PC-3 (cell line): ENCODE measurements around the gene MYO10. TPM values are rescaled to one million over a fixed set of nuclear protein-coding genes. Genes with fewer than 3 reads are reported as not detected.
A peak's percentile ranks its signal among the peaks of the same experiment; 100 is the strongest.

Experiments
- ATAC-seq: fragments of 200-7000 bp; cut with Tn5 transposase; 2 replicates; pipeline ENCODE4 v1.9.1; 2020; ENCODE audit warnings: mild to moderate bottlenecking, moderate library complexity
- BruUV-seq: library from RNA; stranded (reverse); fragments of 400-500 nt; replicated peaks from 2 replicates; lab custom pipeline; 2021; lab: Mats Ljungman, UMichigan
- CTCF ChIA-PET: fragments of 300-600 bp; sonication (Branson Sonifier 250); formaldehyde crosslinking; loops from one replicate; lab custom pipeline; 2022; ENCODE audit warnings: antibody characterized with exemption; lab: Charles Lee
- POLR2A ChIA-PET: fragments of 300-600 bp; sonication (Branson Sonifier 250); formaldehyde crosslinking; loops from one replicate; lab custom pipeline; 2022; ENCODE audit warnings: antibody characterized with exemption; ENCODE audit not compliant: unreplicated experiment; lab: Charles Lee
- DNase-seq: peaks from one replicate; pipeline ENCODE4 v3.0.0-alpha.2; 2015
- H2AFZ ChIP-seq: fragments of 300-600 bp; sonication (generic); 2 replicates; pipeline ENCODE4 v1.6.0; 2016; ENCODE audit warnings: antibody characterized with exemption, low read length
- H3F3A ChIP-seq: fragments of 300-600 bp; sonication (generic); one replicate; pipeline ENCODE4 v1.6.0; 2017; ENCODE audit warnings: antibody characterized with exemption, low read length, control low read depth, mild to moderate bottlenecking; ENCODE audit not compliant: unreplicated experiment
- H3K27ac ChIP-seq: fragments of 300-600 bp; sonication (generic); 2 replicates; pipeline ENCODE4 v1.5.1; 2016; ENCODE audit warnings: mild to moderate bottlenecking, low read length
- H3K27me3 ChIP-seq: fragments of 300-600 bp; sonication (generic); 2 replicates; pipeline ENCODE4 v1.6.1; 2016; ENCODE audit warnings: low read length, mixed read lengths
- H3K36me3 ChIP-seq: fragments of 300-600 bp; sonication (generic); 2 replicates; pipeline ENCODE4 v1.6.1; 2016; ENCODE audit warnings: low read depth, mixed run types, low read length, mixed read lengths
- H3K4me1 ChIP-seq: fragments of 300-600 bp; sonication (generic); 2 replicates; pipeline ENCODE4 v1.5.1; 2016; ENCODE audit warnings: low read length; ENCODE audit not compliant: insufficient read depth
- H3K4me2 ChIP-seq: fragments of 300-600 bp; sonication (generic); 2 replicates; pipeline ENCODE4 v1.6.0; 2016; ENCODE audit warnings: low read length
- H3K4me3 ChIP-seq: fragments of 300-600 bp; sonication (generic); 2 replicates; pipeline ENCODE4 v1.5.1; 2016; ENCODE audit warnings: mild to moderate bottlenecking, low read length, mixed read lengths
- H3K79me2 ChIP-seq: fragments of 300-600 bp; sonication (generic); 2 replicates; pipeline ENCODE4 v1.6.1; 2017; ENCODE audit warnings: low read length, mixed read lengths
- H3K9ac ChIP-seq: fragments of 300-600 bp; sonication (generic); 2 replicates; pipeline ENCODE4 v1.6.0; 2016; ENCODE audit warnings: mild to moderate bottlenecking, low read length
- H3K9me2 ChIP-seq: fragments of 300-600 bp; sonication (generic); replicated peaks from 2 replicates; pipeline ENCODE4 v1.6.1; 2016; ENCODE audit warnings: mixed run types, low read length, mixed read lengths
- H3K9me3 ChIP-seq: fragments of 300-600 bp; sonication (generic); 2 replicates; pipeline ENCODE4 v1.6.1; 2016; ENCODE audit warnings: low read length, mixed read lengths
- H4K20me1 ChIP-seq: fragments of 300-600 bp; sonication (generic); 2 replicates; pipeline ENCODE4 v1.6.1; 2016; ENCODE audit warnings: low read length, mixed read lengths
- EZH2 ChIP-seq: fragments of 300-600 bp; sonication (generic); IDR thresholded peaks from one replicate; pipeline ENCODE4 v1.6.1; 2017; ENCODE audit warnings: antibody characterized with exemption, mild to moderate bottlenecking, low read length; ENCODE audit not compliant: unreplicated experiment
- EZH2phosphoT487 ChIP-seq: fragments of 300-600 bp; sonication (generic); IDR thresholded peaks from 2 replicates; pipeline ENCODE4 v1.6.1; 2018; ENCODE audit warnings: mild to moderate bottlenecking, antibody characterized with exemption, low read length, borderline replicate concordance
- intact Hi-C: fragments of 100-400 bp; cut with micrococcal nuclease; formaldehyde crosslinking; loops from 2 replicates; pipeline ENCODE4 v1.9.0; 2023
- total RNA-seq: library from RNA; depleted of rRNA; stranded (reverse); fragments of >200 nt; gene quantifications from 2 replicates; pipeline ENCODE4 v1.2.3, GENCODE V29; 2014
- TF ChIP-seq, protein P1 (sequence below): fragments of 300-600 bp; sonication (generic); conservative IDR thresholded peaks from 2 replicates; pipeline ENCODE4 v1.5.1; 2017; ENCODE audit warnings: antibody characterized with exemption, low read depth, mild to moderate bottlenecking, low read length

MYO10 gene
- total RNA-seq, 1 experiment from 2014 or later, result 52.3 TPM

DNA sequence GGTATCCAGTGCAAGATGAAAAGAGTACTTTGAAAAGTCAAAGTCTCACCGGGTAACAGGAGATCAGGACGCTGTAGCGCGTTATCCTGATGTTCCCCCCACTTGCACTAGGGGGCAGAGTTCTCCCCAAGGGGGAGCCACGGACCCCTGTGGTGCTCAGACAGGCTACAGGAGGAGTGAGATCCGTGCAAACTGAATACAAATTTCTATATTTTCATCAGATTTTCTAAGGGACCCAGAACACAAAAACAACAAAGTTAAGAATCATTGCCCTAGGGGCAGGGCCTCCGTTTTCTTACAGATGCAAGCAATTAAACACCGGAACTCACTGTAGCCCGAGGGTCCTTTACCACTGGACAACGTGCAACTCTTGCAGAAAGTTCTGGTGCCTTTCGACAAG is 2.0 kb downstream of the MYO10 start:
- Histone ChIP-seq H3K9me3 (no peaks in the 10 kb centered on the region), H3K27ac (peak overlapping the region; percentile 62; the same call in 1 of the 2 replicates), H3K36me3 (no peaks in the 10 kb centered on the region), H3K9ac (peak overlapping the region; percentile 89), H3K4me2 (peak overlapping the region; percentile 82), H3K9me2 (no peaks in the 10 kb centered on the region), H3K4me3 (peak overlapping the region; percentile 76), H3K4me1 (peaks cover 35% of the 10 kb centered on the region), H2AFZ (no peak overlapping the region), H3K79me2 (peaks cover 67% of the 10 kb centered on the region), H3K27me3 (no peaks in the 10 kb centered on the region), H4K20me1 (peaks cover 61% of the 10 kb centered on the region), H3F3A (no peaks in the 10 kb centered on the region)
- BruUV-seq, result no TSS peak
- DNase-seq, result peak; percentile 96
- TF ChIP-seq EZH2phosphoT487, result no peak
- TF ChIP-seq, protein P1, sequence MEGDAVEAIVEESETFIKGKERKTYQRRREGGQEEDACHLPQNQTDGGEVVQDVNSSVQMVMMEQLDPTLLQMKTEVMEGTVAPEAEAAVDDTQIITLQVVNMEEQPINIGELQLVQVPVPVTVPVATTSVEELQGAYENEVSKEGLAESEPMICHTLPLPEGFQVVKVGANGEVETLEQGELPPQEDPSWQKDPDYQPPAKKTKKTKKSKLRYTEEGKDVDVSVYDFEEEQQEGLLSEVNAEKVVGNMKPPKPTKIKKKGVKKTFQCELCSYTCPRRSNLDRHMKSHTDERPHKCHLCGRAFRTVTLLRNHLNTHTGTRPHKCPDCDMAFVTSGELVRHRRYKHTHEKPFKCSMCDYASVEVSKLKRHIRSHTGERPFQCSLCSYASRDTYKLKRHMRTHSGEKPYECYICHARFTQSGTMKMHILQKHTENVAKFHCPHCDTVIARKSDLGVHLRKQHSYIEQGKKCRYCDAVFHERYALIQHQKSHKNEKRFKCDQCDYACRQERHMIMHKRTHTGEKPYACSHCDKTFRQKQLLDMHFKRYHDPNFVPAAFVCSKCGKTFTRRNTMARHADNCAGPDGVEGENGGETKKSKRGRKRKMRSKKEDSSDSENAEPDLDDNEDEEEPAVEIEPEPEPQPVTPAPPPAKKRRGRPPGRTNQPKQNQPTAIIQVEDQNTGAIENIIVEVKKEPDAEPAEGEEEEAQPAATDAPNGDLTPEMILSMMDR, result peak; percentile 99
- CTCF ChIA-PET, result interaction anchor here (1.4 kb wide), 1 partner anchor 199 kb away, joined by 4 read pairs; no protein-coding TSS in a partner anchor
- intact Hi-C loops, result loop anchor here (1.0 to 10.0 kb wide), 7 partner anchors 37 to 256 kb away; no protein-coding TSS in a partner anchor
- POLR2A ChIA-PET, result no interaction called here
- peak; percentile 51 for ATAC-seq

DNA sequence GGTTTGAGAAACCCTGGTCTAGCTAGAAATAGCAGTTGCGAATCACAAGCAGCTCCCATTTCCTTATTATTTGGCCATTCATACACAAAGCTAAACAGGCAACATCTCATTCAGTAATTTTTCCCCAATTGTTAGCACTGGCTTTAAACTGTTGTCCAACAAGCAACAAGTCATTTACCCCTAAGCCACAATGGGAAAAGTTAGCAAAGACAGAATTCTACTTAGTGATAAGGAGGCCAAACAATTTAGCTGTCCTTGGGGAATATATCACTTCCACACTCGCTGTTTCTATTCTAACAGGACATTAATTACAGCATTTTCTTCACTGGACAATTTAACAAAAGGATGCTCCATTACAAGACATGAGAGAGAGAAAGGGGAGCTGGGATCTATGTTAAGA is 2.8 kb downstream of the MYO10 start:
- peak overlapping the region; percentile 82 for H3K4me2 ChIP-seq
- no peaks in the 10 kb centered on the region for H3F3A ChIP-seq
- no TSS peak for BruUV-seq
- H3K4me1 ChIP-seq, result peaks cover 35% of the 10 kb centered on the region
- H3K27me3 ChIP-seq, result no peaks in the 10 kb centered on the region
- H3K27ac ChIP-seq, result no peak overlapping the region
- intact Hi-C loops, result loop anchor here (5.0 to 10.0 kb wide), 2 partner anchors 59 to 86 kb away; no protein-coding TSS in a partner anchor
- ChIA-PET CTCF (interaction anchor here (0.6 kb wide), 1 partner anchor 37 kb away, joined by 4 read pairs; no protein-coding TSS in a partner anchor), POLR2A (no interaction called here)
- DNase-seq (no peak), ATAC-seq (no peak)
- peaks cover 75% of the 10 kb centered on the region for H3K79me2 ChIP-seq
- H4K20me1 ChIP-seq, result peaks cover 61% of the 10 kb centered on the region
- H3K9me2 ChIP-seq, result no peaks in the 10 kb centered on the region
- H3K36me3 ChIP-seq, result no peaks in the 10 kb centered on the region
- no peaks in the 10 kb centered on the region for H3K9me3 ChIP-seq
- peak overlapping the region; percentile 76 for H3K4me3 ChIP-seq
- no peak overlapping the region for H2AFZ ChIP-seq
- TF ChIP-seq, protein P1, result no peak
- TF ChIP-seq EZH2 (no peak), EZH2phosphoT487 (no peak)
- peak overlapping the region; percentile 89; the same call in 1 of the 2 replicates for H3K9ac ChIP-seq

DNA sequence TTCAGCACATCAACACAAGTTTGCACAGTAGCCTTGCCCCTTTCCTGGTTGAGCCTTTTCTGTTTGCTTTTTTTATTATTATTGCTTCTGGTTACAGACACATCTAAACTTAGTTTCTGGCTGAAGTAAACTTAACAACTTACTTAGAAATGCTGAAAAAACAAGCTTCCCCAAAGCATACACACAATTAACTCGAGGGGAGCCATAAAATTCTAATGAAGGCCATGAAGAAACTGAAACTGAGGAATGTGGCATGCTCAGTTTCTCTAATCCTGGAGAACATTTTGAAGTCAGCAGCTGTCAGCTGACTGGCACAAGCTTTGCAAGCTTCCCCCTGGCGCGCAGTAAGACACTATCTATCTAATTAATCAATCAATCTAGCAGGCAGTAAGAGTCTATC is 3.7 kb downstream of the MYO10 start:
- no peaks in the 10 kb centered on the region for H3K36me3 ChIP-seq
- H3K4me3 ChIP-seq, result no peak overlapping the region
- no peak overlapping the region for H2AFZ ChIP-seq
- no peaks in the 10 kb centered on the region for H3K9me3 ChIP-seq
- H3F3A ChIP-seq, result no peaks in the 10 kb centered on the region
- ChIA-PET CTCF (interaction anchor here (0.6 kb wide), 1 partner anchor 59 kb away, joined by 3 read pairs; no protein-coding TSS in a partner anchor), POLR2A (no interaction called here)
- intact Hi-C loops, result loop anchor here (5.0 to 10.0 kb wide), 2 partner anchors 58 to 85 kb away; no protein-coding TSS in a partner anchor
- H3K27ac ChIP-seq, result no peak overlapping the region
- ATAC-seq (no peak), DNase-seq (no peak)
- peak overlapping the region; percentile 82; the same call in 1 of the 2 replicates for H3K4me2 ChIP-seq
- no peaks in the 10 kb centered on the region for H3K9me2 ChIP-seq
- H3K79me2 ChIP-seq, result peaks cover 84% of the 10 kb centered on the region
- no TSS peak for BruUV-seq
- H3K9ac ChIP-seq, result no peak overlapping the region
- TF ChIP-seq EZH2phosphoT487, result no peak
- TF ChIP-seq, protein P1, result no peak
- no peak for TF ChIP-seq EZH2
- peaks cover 66% of the 10 kb centered on the region for H4K20me1 ChIP-seq
- H3K4me1 ChIP-seq, result peaks cover 33% of the 10 kb centered on the region
- H3K27me3 ChIP-seq, result no peaks in the 10 kb centered on the region
